BE2C (cell line): ENCODE data around the gene PHACTR3.

Source experiments
- DNase-seq: peaks from one replicate; pipeline ENCODE4 v3.0.0-alpha.2; 2020
- H3K27me3 ChIP-seq: fragments of 250-450 bp; sonication (Bioruptor Pico); 2 replicates; pipeline ENCODE4 v1.5.1; 2020; ENCODE audit warnings: mild to moderate bottlenecking
- H3K36me3 ChIP-seq: fragments of 250-450 bp; sonication (Bioruptor Pico); 2 replicates; pipeline ENCODE4 v1.5.1; 2020; ENCODE audit warnings: mild to moderate bottlenecking
- H3K4me1 ChIP-seq: fragments of 250-450 bp; sonication (Bioruptor Pico); 2 replicates; pipeline ENCODE4 v1.5.1; 2020
- H3K4me3 ChIP-seq: 2 replicates; pipeline ENCODE4 v1.5.1; 2011; ENCODE audit warnings: low read depth, low read length
- H3K9me3 ChIP-seq: fragments of 250-450 bp; sonication (Bioruptor Pico); 2 replicates; pipeline ENCODE4 v1.5.1; 2020
- CTCF ChIP-seq: IDR thresholded peaks from 2 replicates; pipeline ENCODE4 v1.5.1; 2012; ENCODE audit warnings: mild to moderate bottlenecking, low read depth, low read length

PHACTR3 gene

DNA sequence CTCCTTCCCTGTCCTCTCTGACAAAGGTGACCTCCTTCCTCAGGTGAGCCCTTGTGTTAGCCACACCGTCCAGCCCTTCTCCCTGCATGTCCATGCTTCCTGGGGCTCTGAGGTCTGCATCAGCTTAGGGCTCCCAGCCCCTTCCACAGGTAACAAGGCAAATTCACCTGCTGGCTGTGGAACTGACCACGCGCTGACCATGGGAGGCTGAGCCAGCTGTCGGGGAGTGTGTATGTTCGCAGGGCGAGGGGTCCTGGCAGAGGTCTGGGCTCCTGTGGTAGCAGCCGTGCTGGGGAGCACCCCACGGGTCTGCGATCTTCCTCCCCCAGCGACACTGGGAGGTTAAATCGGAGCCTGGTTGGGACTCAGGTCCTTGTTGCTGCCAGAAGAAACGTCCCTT lies 136.7 kb downstream of the PHACTR3 start:
- no peaks in the 10 kb centered on the region for H3K27me3 ChIP-seq
- DNase-seq, result no peak
- TF ChIP-seq CTCF, result no peak
- H3K9me3 ChIP-seq, result no peaks in the 10 kb centered on the region
- no peaks in the 10 kb centered on the region for H3K4me1 ChIP-seq
- no peak overlapping the region for H3K4me3 ChIP-seq
- no peaks in the 10 kb centered on the region for H3K36me3 ChIP-seq

GRCh38 chr20:59742351-59743095 lies 138.2 kb downstream of the PHACTR3 start:
- Histone ChIP-seq H3K9me3 (no peaks in the 10 kb centered on the region), H3K27me3 (0 out of 2 replicates have a peak, but pooled peaks cover 2% of the 10 kb centered on the region), H3K4me3 (no peak overlapping the region), H3K36me3 (no peaks in the 10 kb centered on the region), H3K4me1 (no peaks in the 10 kb centered on the region)
- no peak for DNase-seq
- TF ChIP-seq CTCF, result no peak

DNA sequence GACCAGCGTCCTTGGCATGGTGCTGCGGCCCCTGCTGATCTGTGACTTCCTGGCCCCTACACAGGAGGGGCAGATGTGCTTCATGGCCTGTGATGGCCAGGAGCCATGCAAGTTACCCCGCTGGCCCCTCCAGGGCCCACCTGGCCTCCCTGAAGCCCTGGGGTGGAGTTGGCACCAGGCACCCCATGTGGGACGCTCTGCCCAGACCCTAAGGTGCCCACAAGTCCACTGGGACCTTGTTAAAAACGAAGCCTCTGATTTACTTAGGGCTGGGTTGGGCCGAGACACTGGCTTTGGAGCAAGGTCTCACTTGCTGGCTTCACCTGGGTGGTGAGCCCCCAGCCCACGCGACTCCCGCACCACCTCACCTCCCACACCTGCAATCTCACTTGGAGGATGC lies 139.0 kb downstream of the PHACTR3 start:
- H3K27me3 ChIP-seq, result 0 out of 2 replicates have a peak, but pooled peaks cover 3% of the 10 kb centered on the region
- DNase-seq, result no peak
- H3K4me3 ChIP-seq, result no peak overlapping the region
- H3K9me3 ChIP-seq, result no peaks in the 10 kb centered on the region
- no peaks in the 10 kb centered on the region for H3K36me3 ChIP-seq
- TF ChIP-seq CTCF, result no peak
- no peaks in the 10 kb centered on the region for H3K4me1 ChIP-seq

- no peak overlapping the region for H3K4me3 ChIP-seq
- DNase-seq, result peak; percentile 24
- H3K9me3 ChIP-seq, result no peaks in the 10 kb centered on the region
- no peaks in the 10 kb centered on the region for H3K36me3 ChIP-seq
- no peak for TF ChIP-seq CTCF
- no peaks in the 10 kb centered on the region for H3K4me1 ChIP-seq
- H3K27me3 ChIP-seq, result 0 out of 2 replicates have a peak, but pooled peaks cover 3% of the 10 kb centered on the region
Observed at GRCh38 chr20:59743767-59744485, 139.6 kb downstream of the PHACTR3 start.

GRCh38 chr20:59744756-59745155 lies 140.4 kb downstream of the PHACTR3 start:
- Histone ChIP-seq H3K4me1 (no peaks in the 10 kb centered on the region), H3K36me3 (no peaks in the 10 kb centered on the region), H3K27me3 (0 out of 2 replicates have a peak, but pooled peaks cover 3% of the 10 kb centered on the region), H3K4me3 (no peak overlapping the region), H3K9me3 (no peaks in the 10 kb centered on the region)
- no peak for DNase-seq
- TF ChIP-seq CTCF, result no peak

GRCh38 chr20:59745201-59745600 lies 140.9 kb downstream of the PHACTR3 start:
- no peaks in the 10 kb centered on the region for H3K4me1 ChIP-seq
- no peak for TF ChIP-seq CTCF
- H3K36me3 ChIP-seq, result no peaks in the 10 kb centered on the region
- DNase-seq, result no peak
- no peaks in the 10 kb centered on the region for H3K9me3 ChIP-seq
- 0 out of 2 replicates have a peak, but pooled peaks cover 3% of the 10 kb centered on the region for H3K27me3 ChIP-seq
- no peak overlapping the region for H3K4me3 ChIP-seq
